HCT116 (cell line): ENCODE measurements around the gene DCP2. TPM values are rescaled to one million over a fixed set of nuclear protein-coding genes. Genes with fewer than 3 reads are reported as not detected.

Experiments
- ATAC-seq: fragments of 200-7000 bp; cut with Tn5 transposase; 2 replicates; pipeline ENCODE4 v1.9.1; 2020; ENCODE audit warnings: mild to moderate bottlenecking, moderate library complexity
- BruUV-seq: library from RNA; stranded (reverse); fragments of 400-500 nt; replicated peaks from 2 replicates; lab custom pipeline; 2021; lab: Mats Ljungman, UMichigan
- CTCF ChIA-PET: fragments of 300-600 bp; sonication (Branson Sonifier 250); formaldehyde crosslinking; loops from one replicate; lab custom pipeline; 2021; ENCODE audit warnings: antibody characterized with exemption; lab: Charles Lee
- POLR2A ChIA-PET: fragments of 300-600, 350-600 bp; sonication (Branson Sonifier 250); formaldehyde crosslinking; loops from one replicate; lab custom pipeline; 2021; ENCODE audit warnings: antibody characterized with exemption; lab: Charles Lee
- RAD21 ChIA-PET, 2 experiments: fragments of 300-600 bp; sonication (Branson Sonifier 250); formaldehyde crosslinking; loops; one replicate each; lab custom pipeline; 2023; ENCODE audit warnings: low total read pairs in 2 of 2; ENCODE audit not compliant: uncharacterized antibody in 2 of 2, unreplicated experiment in 2 of 2, low non-redundant PET in 1 of 2; lab: Charles Lee
- DNase-seq: peaks from one replicate; pipeline ENCODE4 v3.0.0-alpha.2; 2010; ENCODE audit warnings: low read depth, low spot score
- H2AFZ ChIP-seq: fragments of 200-600 bp; shearing (Covaris generic), sonication (generic); 2 replicates; pipeline ENCODE4 v1.6.1; 2017; ENCODE audit warnings: low read depth, mixed run types, mixed read lengths, antibody characterized with exemption, low read length; ENCODE audit not compliant: poor library complexity, severe bottlenecking
- H3K27ac ChIP-seq: 2 replicates; pipeline ENCODE4 v1.5.1; 2012; ENCODE audit warnings: low read depth, low read length
- H3K27me3 ChIP-seq: fragments of 200-600 bp; sonication (generic); 2 replicates; pipeline ENCODE4 v1.6.1; 2016; ENCODE audit warnings: mixed run types, low read length, mixed read lengths; ENCODE audit not compliant: insufficient read depth
- H3K36me3 ChIP-seq, 2 experiments: fragments of 200-500 bp in 1 of 2; fragments of 200-600 bp in 1 of 2; sonication (Bioruptor generic) in 1 of 2; sonication (generic) in 1 of 2; 2 replicates each; pipeline versions ENCODE4 v1.5.1 to v1.6.1; 2014 to 2016; ENCODE audit warnings: low read length in 2 of 2, inconsistent platforms in 1 of 2, mixed read lengths in 1 of 2, mixed run types in 1 of 2; ENCODE audit not compliant: insufficient read depth in 2 of 2, control insufficient read depth in 1 of 2
- H3K4me1 ChIP-seq, 2 experiments: fragments of 200-600 bp in 1 of 2; sonication (generic) in 1 of 2; 2 replicates each; pipeline versions ENCODE4 v1.5.1 to v1.6.1; 2012 to 2017; ENCODE audit warnings: low read length in 2 of 2, inconsistent platforms in 1 of 2, mild to moderate bottlenecking in 1 of 2, mixed read lengths in 1 of 2, mixed run types in 1 of 2, moderate library complexity in 1 of 2; ENCODE audit not compliant: insufficient read depth in 2 of 2, control insufficient read depth in 1 of 2
- H3K4me2 ChIP-seq: fragments of 200-600 bp; sonication (generic); 2 replicates; pipeline ENCODE4 v1.6.1; 2017; ENCODE audit warnings: mixed run types, low read length, mixed read lengths
- H3K4me3 ChIP-seq, 2 experiments: fragments of 200-600 bp in 1 of 2; sonication (generic) in 1 of 2; replicated peaks in 1 of 2; 2 replicates each; pipeline ENCODE4 v1.5.1; 2011 to 2016; ENCODE audit warnings: low read length in 2 of 2, control low read depth in 1 of 2, low read depth in 1 of 2, mild to moderate bottlenecking in 1 of 2, mixed read lengths in 1 of 2, mixed run types in 1 of 2
- H3K79me2 ChIP-seq: fragments of 200-600 bp; sonication (generic); 2 replicates; pipeline ENCODE4 v1.6.1; 2017; ENCODE audit warnings: mild to moderate bottlenecking, mixed run types, low read length, moderate library complexity, mixed read lengths; ENCODE audit not compliant: insufficient read depth
- H3K9ac ChIP-seq: fragments of 200-600 bp; sonication (generic); 2 replicates; pipeline ENCODE4 v1.6.1; 2016; ENCODE audit warnings: low read length, mixed read lengths
- H3K9me2 ChIP-seq: fragments of 200-600 bp; sonication (generic), shearing (Covaris generic); 2 replicates; pipeline ENCODE4 v1.6.1; 2017; ENCODE audit warnings: mixed run types, mild to moderate bottlenecking, moderate library complexity; ENCODE audit not compliant: insufficient read depth
- H3K9me3 ChIP-seq, 2 experiments: fragments of 200-500 bp in 1 of 2; fragments of 200-600 bp in 1 of 2; sonication (Bioruptor generic) in 1 of 2; sonication (generic) in 1 of 2; 2 replicates each; pipeline ENCODE4 v1.6.1; 2014 to 2017; ENCODE audit warnings: low read length in 2 of 2, mixed read lengths in 2 of 2, inconsistent platforms in 1 of 2, low read depth in 1 of 2, mild to moderate bottlenecking in 1 of 2, mixed run types in 1 of 2, moderate library complexity in 1 of 2; ENCODE audit not compliant: control insufficient read depth in 1 of 2, insufficient read depth in 1 of 2
- H4K20me1 ChIP-seq: fragments of 200-600 bp; sonication (generic), shearing (Covaris generic); 2 replicates; pipeline ENCODE4 v1.6.1; 2017; ENCODE audit warnings: mixed run types, mild to moderate bottlenecking, moderate library complexity; ENCODE audit not compliant: insufficient read depth
- ATF3 ChIP-seq: IDR thresholded peaks from 2 replicates; pipeline ENCODE4 v1.6.1; 2012
- CTCF ChIP-seq, 3 experiments: fragments of 200-600 bp in 1 of 3; sonication (generic) in 1 of 3; IDR thresholded peaks in 2 of 3; conservative IDR thresholded peaks in 1 of 3; 2 replicates each; pipeline ENCODE4 v1.5.1; 2012 to 2017; ENCODE audit warnings: low read depth in 2 of 3, low read length in 2 of 3, antibody characterized with exemption in 1 of 3, borderline replicate concordance in 1 of 3, control low read depth in 1 of 3, mild to moderate bottlenecking in 1 of 3, mixed read lengths in 1 of 3, mixed run types in 1 of 3, moderate library complexity in 1 of 3; ENCODE audit not compliant: insufficient read depth in 1 of 3
- ELF1 ChIP-seq: IDR thresholded peaks from 2 replicates; pipeline ENCODE4 v1.6.1; 2012; ENCODE audit warnings: low read depth, borderline replicate concordance
- EZH2 ChIP-seq: fragments of 200-600 bp; sonication (generic); IDR thresholded peaks from 2 replicates; pipeline ENCODE4 v1.6.1; 2017; ENCODE audit warnings: antibody characterized with exemption, mixed run types
- FOSL1 ChIP-seq: IDR thresholded peaks from 2 replicates; pipeline ENCODE4 v1.6.1; 2012; ENCODE audit warnings: low read depth
- JUND ChIP-seq: IDR thresholded peaks from 2 replicates; pipeline ENCODE4 v1.6.1; 2012
- MAX ChIP-seq: IDR thresholded peaks from 2 replicates; pipeline ENCODE4 v1.6.1; 2012
- POLR2A ChIP-seq: IDR thresholded peaks from 2 replicates; pipeline ENCODE4 v1.7.0; 2011; ENCODE audit warnings: borderline replicate concordance; ENCODE audit not compliant: insufficient read depth, insufficient read length; ENCODE audit errors: extremely low read depth
- POLR2AphosphoS5 ChIP-seq: IDR thresholded peaks from 2 replicates; pipeline ENCODE4 v1.6.1; 2011; ENCODE audit warnings: mild to moderate bottlenecking, low read depth, low read length, moderate library complexity
- RAD21 ChIP-seq: IDR thresholded peaks from 2 replicates; pipeline ENCODE4 v1.6.1; 2012; ENCODE audit warnings: low read depth, mild to moderate bottlenecking
- REST ChIP-seq: IDR thresholded peaks from 2 replicates; pipeline ENCODE4 v1.6.1; 2012; ENCODE audit warnings: low read depth
- SIN3A ChIP-seq: IDR thresholded peaks from 2 replicates; pipeline ENCODE4 v1.6.1; 2012; ENCODE audit warnings: low read depth
- SP1 ChIP-seq: IDR thresholded peaks from 2 replicates; pipeline ENCODE4 v1.6.1; 2012; ENCODE audit warnings: low read depth
- TCF7L2 ChIP-seq: IDR thresholded peaks from 2 replicates; pipeline ENCODE4 v1.7.0; 2011; ENCODE audit warnings: borderline replicate concordance, inconsistent platforms; ENCODE audit not compliant: insufficient read depth, insufficient read length; ENCODE audit errors: extremely low read depth
- YY1 ChIP-seq: IDR thresholded peaks from 2 replicates; pipeline ENCODE4 v1.6.1; 2011; ENCODE audit warnings: low read length, low read depth, moderate library complexity, mild to moderate bottlenecking; ENCODE audit not compliant: insufficient replicate concordance; ENCODE audit errors: extremely low read depth
- ZBTB33 ChIP-seq: IDR thresholded peaks from 2 replicates; pipeline ENCODE4 v1.6.1; 2011; ENCODE audit warnings: mild to moderate bottlenecking, low read length, moderate library complexity; ENCODE audit not compliant: insufficient replicate concordance; ENCODE audit errors: extremely low read depth
- ZFX ChIP-seq: fragments of 450-650 bp; IDR thresholded peaks from 2 replicates; pipeline ENCODE4 v1.6.1; 2017
- intact Hi-C: fragments of 100-400 bp; cut with micrococcal nuclease; formaldehyde crosslinking; loops from 2 replicates; pipeline ENCODE4 v1.10.0; 2022
- total RNA-seq: library from RNA; stranded (reverse); gene quantifications from one replicate; pipeline ENCODE4 v1.2.1, GENCODE V29; 2021; ENCODE audit not compliant: unreplicated experiment

The DCP2 gene
- total RNA-seq, 1 experiment from 2014 or later, result 57.1 TPM

GRCh38 chr5:112951124-112951702 lies 25.4 kb upstream of the DCP2 start:
- POLR2A ChIA-PET, result no interaction called here
- Histone ChIP-seq H3K36me3 (no peaks in the 10 kb centered on the region), H3K4me2 (no peak overlapping the region), H3K79me2 (no peaks in the 10 kb centered on the region), H4K20me1 (no peaks in the 10 kb centered on the region), H3K4me3 (no peak overlapping the region), H3K4me1 (no peaks in the 10 kb centered on the region), H3K27ac (no peak overlapping the region), H3K9me2 (no peaks in the 10 kb centered on the region), H3K27me3 (no peaks in the 10 kb centered on the region), H3K9me3 (no peaks in the 10 kb centered on the region), H3K9ac (no peak overlapping the region), H2AFZ (no peak overlapping the region)
- DNase-seq (no peak), ATAC-seq (no peak)
- CTCF ChIA-PET, result no interaction called here
- TF ChIP-seq CTCF (IDR thresholded peaks at IDR 0.05 in 2 of 3, conservative IDR thresholded peaks at IDR 0.05 in 1 of 3; ENCODE audit: borderline replicate concordance in 1 of 3, insufficient read depth in 1 of 3, low read depth in 2 of 3, low read length in 2 of 3) (no peak), SIN3A (no peak), MAX (no peak), POLR2A (no peak), TCF7L2 (no peak), EZH2 (no peak), REST (no peak), ZBTB33 (no peak), JUND (no peak), ATF3 (no peak), ZFX (no peak), ELF1 (no peak), POLR2AphosphoS5 (no peak), SP1 (no peak), FOSL1 (no peak), YY1 (no peak), RAD21 (no peak)
- RAD21 ChIA-PET, result no interaction called here
- BruUV-seq, result no TSS peak
- intact Hi-C loops, result no loop called here
